ENCODE results near the gene COLGALT1.
"Not testable (repeated sequence)": the region's sequence is repeated elsewhere in the genome, so short reads cannot be mapped to it uniquely, and the experiment has no call there.

COLGALT1 gene

DNA sequence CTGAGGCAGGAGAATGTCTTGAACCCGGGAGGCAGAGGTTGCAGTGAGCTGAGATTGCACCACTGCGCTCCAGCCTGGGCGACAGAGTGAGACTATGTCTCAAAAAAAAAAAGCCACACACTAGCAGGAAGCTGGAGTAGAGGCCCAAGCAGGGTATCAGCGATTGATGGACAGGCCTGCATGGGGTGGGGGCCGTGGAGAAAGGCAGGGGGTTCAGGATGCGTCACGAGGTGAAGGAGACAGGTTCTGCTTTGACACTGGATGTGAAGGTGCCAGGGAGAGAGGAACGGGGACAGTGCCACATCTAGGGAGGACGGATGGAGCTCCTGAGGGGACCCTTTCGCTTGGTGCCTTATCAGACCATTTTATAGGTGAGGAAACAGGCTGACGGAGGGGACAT lies 7.1 kb downstream of the COLGALT1 start:
- DNase-seq, result no peak

GRCh38 chr19:17564781-17565180 lies 9.3 kb downstream of the COLGALT1 start:
- no peak for DNase-seq

DNA sequence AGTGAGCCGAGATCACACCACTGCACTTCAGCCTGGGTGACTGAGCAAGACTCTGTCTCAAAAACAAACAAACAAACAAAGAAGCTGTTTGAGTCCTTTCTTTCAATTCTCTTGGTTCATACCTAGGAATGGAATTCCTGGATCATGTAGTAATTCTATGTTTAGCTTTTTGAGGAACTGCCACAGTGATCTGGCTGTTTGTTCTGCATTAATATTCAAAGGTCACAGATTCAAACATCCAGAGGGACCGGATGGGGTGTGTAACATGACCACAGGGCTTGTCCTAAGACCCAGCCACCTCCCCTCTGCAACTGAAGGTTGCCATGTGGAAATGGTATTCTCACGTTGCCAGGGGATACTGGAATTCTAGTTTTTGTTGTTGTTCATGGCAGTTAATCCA lies 10.2 kb downstream of the COLGALT1 start:
- DNase-seq, result no peak

DNA sequence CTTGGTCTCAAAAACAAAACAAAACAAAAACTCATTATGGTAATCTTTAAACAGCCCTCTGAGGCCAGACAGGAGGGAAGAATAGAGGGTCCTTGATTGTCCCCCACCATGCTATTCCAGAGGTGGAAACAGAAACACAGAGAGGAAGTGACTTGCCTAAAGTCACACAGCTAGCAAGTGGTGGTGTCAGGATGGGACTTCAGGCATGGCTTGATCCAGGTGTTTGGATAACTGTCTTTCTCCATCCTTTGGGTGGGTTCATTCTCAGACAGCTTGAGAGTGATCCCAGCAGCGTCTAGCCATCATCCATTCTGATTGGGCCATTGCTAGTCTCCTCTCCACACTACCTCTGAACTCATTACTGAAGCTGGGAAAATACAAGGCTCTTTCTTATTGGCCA lies 12.5 kb downstream of the COLGALT1 start:
- DNase-seq, result no peak

- DNase-seq, result not testable (repeated sequence)
Observed at GRCh38 chr19:17570291-17570690, 14.8 kb downstream of the COLGALT1 start.

DNA sequence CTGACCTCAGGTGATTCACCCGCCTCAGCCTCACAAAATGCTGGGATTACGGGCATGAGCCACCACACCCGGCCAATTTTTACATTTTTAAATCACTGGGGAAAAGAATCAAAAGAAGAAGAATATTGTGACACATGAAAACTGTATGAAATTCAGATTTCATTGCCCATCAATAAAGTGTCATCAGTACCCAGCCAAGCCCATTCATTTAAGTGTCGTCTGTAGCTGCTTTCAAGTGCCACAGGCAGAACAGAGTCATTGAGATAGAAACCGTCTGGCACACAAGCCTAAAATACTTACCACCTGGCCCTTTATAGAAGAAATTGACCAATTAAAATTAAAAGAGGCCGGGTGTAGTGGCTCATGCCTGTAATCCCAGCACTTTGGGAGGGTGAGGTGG lies 15.3 kb downstream of the COLGALT1 start:
- no peak for DNase-seq

DNA sequence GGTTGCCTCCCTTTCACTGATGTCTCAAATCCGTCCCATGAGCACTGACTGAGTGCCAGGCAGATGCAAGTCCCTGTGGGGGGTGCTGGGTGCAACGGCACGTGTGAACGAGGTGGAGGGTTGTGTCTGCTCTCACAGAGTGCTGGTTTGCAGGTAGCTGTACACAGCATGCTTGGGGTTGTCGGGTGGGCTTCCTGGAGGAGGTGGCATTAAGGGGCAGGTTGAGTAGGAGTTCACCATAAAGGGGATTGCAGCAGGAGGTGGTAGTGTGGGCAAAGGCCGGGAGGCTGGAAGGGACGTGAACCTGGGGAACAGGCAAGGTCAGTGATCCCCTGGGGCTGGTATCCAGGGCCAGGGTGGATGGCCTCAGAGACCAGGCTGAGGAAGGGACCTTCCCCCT lies 17.2 kb downstream of the COLGALT1 start:
- DNase-seq, result no peak

GRCh38 chr19:17575871-17576757 lies 20.7 kb downstream of the COLGALT1 start:
- DNase-seq, result no peak

DNA sequence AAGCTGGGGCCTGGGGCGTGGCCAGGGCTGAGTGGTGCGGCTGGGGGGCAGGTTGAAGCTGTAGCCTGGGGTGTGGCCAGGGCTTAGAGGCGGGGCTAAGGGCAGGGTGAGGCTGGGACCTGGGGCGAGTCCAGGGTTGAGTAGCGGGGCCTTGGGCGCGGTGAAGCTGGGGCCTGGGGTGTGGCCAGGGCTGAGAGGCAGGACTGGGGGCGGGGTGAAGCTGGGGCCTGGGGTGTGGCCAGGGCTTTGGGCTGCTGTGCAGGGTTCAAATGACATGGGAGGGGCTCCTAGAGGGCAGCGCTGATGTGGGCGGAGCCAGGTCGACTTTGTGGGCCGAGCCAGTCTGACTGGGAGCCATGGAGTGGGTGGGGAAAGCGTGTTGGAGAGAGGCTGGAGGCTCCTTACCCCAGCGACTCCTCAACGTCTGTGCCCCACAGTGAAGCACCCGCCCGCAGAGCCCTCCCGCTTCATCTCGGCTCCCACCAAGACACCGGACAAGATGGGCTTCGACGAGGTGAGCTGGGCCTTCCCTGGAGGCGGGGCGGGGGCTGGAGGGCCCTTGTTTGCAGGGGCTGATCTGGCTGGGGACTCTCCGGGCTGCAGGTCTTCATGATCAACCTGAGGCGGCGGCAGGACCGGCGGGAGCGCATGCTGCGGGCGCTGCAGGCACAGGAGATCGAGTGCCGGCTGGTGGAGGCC lies 21.5 kb downstream of the COLGALT1 start:
- no peak for DNase-seq

DNA sequence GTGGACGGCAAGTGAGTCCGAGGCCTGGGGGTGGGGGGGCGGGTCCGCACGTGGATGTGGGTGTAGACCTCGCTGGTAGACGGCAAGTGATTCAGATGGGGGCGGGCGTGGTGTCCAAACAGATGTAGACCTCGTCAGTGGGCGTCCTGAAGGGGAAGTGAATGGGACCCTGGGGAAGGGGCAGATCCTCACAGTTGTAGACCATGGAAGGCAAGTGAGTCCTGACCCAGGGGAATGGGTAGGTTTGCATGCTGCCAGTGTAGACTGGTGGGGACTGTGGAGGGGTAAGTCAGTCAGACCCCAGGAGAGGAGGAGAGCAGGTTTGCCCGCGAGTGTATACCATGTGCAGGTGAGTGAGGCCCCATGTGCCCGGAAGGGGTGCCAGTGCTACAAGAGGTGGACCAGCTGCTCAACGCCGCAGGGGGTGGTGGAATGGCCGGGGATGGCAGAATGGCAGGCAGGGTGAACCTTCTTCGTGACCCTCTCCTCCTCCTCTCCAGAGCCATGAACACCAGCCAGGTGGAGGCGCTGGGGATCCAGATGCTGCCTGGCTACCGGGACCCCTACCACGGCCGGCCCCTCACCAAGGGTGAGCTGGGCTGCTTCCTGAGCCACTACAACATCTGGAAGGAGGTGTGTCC lies 22.1 kb downstream of the COLGALT1 start:
- DNase-seq, result no peak

DNA sequence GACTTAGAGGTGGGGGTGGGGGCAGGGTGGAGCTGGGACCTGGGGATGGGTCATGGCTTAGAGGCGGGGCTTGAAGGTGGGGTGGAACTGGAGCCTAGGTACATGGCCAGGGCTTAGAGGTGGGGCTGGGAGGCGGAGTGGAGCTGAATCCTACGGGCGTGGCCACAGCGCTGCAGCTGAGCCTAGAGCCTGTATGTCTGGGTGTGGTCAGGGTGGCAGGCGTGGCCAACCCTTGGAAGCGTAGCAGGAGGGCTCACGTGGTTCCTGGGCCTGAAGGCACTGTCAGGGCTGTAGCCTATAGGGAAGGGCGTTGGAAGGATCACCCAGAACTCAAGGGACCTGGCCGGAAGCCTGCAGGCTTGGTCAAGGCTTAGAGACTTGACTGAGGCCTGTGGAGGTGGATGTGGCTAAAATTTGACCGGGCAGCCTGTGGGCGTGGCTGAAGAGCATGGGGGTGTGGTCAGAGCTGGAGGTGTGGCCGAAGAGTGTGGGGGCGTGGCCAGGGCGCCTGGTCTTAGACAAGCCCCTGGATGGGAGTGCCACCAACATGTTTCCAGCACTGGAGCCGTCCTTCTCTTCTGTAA lies 24.3 kb downstream of the COLGALT1 start:
- no peak for DNase-seq

GRCh38 chr19:17580470-17581144 lies 25.2 kb downstream of the COLGALT1 start:
- no peak for DNase-seq

DNA sequence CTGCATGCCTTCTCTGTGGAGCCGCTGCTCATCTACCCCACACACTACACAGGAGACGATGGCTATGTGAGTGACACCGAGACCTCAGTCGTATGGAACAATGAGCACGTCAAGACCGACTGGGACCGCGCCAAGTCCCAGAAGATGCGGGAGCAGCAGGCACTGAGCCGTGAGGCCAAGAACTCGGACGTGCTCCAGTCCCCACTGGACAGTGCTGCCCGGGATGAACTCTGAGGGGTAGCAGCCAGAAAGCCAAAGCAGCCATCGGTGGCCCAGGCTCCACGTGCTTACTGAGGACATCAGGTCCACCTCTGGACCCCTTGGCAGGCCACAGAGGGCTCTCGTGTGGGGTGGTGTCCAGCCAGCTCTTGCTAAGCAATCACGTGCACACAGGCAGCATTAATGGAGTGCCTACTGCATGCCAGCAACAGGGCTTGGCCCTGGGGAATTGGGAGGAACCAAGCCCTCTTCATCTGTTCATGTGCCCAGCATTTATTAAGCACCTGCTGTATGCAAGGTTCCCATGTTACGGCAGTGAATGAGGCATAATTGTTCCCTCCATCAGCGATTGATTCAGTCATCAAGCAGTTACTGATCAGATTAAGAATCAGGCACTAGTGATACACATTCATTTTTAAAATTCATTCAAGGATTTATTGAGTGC lies 25.9 kb downstream of the COLGALT1 start:
- no peak for DNase-seq

DNA sequence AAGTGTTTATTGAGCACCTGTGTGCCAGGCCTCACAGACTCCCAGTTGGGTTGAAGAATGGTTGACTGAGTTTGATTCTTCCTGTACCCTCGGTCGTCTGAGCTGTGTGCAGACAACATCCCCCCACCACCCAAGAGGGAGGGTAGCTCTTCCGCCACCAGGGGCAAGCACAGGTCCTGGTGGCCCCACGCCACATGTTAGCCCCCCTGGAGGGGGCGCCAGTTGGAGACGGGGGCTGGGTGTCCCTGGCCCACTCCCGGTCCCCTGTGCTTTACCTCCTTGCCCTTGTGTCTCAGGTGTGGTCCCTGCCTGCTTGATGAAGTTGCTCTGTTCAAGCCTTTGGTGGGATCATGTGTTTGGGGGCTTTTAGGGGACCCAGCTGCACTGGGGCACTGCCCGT lies 27.2 kb downstream of the COLGALT1 start:
- no peak for DNase-seq

- no peak for DNase-seq
Observed at GRCh38 chr19:17584132-17584531, 28.7 kb downstream of the COLGALT1 start.

DNA sequence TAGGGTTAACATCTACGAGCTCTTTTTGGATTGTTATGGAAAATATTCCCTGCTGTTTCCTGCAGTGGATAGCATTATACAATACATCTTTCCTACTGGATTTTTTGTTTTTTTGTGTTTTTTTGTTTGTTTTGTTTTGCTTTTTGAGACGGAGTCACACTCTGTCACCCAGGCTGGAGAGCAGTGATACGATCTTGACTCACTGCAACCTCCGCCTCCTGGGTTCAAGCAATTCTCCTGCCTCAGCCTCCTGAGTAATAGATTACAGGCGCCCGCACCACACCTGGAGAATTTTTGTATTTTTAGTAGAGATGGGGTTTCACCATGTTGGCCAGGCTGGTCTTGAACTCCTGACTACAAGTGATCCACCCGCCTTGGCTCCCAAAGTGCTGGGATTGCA lies 29.9 kb downstream of the COLGALT1 start:
- not testable (repeated sequence) for DNase-seq

- no peak for DNase-seq
Observed at GRCh38 chr19:17590866-17591265, 35.4 kb downstream of the COLGALT1 start.

DNA sequence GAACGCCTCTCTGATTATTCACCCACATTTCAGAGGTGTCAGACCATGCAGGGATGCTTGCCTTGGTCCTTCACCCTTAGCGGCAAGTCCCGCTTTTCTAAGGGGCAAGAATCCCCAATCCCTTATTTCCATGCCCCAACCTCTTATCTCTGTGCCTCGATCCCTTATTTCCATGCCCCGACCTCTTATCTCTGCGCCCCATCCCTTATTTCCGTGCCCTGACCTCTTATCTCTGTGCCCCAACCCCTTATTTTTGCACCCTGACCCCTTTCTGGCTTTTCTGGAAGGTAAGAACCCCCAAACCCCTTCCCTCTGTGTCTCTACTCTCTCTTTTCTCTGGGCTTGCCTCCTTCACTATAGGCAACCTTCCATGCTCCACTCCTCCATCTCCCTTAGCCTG lies 38.8 kb downstream of the COLGALT1 start:
- DNase-seq, result not testable (repeated sequence)

GRCh38 chr19:17598063-17598462 lies 42.6 kb downstream of the COLGALT1 start:
- DNase-seq, result not testable (repeated sequence)

- DNase-seq, result no peak
Observed at GRCh38 chr19:17598953-17599352, 43.5 kb downstream of the COLGALT1 start.

DNA sequence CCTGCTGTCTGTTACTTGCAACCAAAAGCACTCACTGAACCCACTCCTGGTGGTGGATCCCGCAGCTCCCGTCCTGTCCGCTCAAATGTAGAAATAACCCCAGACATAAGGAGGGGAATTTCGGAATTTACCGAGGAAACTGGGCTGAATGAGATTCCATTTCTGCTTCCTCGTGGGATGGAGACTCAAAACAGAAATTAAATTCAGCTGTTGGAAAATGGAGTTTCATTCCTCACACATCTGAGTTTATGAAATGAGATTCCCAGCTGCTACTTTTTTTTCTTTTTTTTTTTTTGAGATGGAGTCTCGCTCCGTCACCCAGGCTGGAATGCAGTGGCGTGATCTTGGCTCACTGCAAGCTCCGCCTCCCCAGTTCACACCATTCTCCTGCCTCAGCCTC lies 44.3 kb downstream of the COLGALT1 start:
- no peak for DNase-seq

- no peak for DNase-seq
Observed at GRCh38 chr19:17601683-17602082, 46.2 kb downstream of the COLGALT1 start.
